GM12865 (cell line): ENCODE data around the gene ISG20.
A peak's percentile ranks its signal among the peaks of the same experiment; 100 is the strongest.

Source experiments
- DNase-seq: peaks from one replicate; pipeline ENCODE4 v3.0.0; 2010; ENCODE audit warnings: low read depth
- H3K4me3 ChIP-seq: 2 replicates; pipeline ENCODE4 v1.5.1; 2011; ENCODE audit warnings: mild to moderate bottlenecking, low read depth, low read length, control low read depth
- TF ChIP-seq, protein P1 (sequence below): IDR thresholded peaks from 2 replicates; pipeline ENCODE4 v1.5.1; 2011; ENCODE audit warnings: low read length, control low read depth, low read depth, inconsistent platforms; ENCODE audit not compliant: insufficient read depth; ENCODE audit errors: missing control alignments

ISG20 gene

DNA sequence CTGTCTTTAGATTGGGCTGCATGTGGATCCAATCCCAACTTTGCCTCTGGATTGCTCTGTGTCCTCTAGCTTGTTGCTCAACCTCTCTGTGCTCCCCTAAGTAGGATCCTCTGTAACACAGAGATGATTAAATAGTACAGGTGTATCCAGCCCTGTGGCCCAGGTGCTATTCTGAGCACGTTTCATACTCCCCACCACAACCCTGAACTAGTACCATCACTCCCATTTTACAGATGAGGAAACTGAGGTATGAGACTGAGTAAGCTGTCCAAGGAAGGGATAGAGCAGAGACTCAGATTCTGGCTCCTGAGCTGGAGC lies 7.2 kb downstream of the ISG20 start:
- TF ChIP-seq, protein P1, sequence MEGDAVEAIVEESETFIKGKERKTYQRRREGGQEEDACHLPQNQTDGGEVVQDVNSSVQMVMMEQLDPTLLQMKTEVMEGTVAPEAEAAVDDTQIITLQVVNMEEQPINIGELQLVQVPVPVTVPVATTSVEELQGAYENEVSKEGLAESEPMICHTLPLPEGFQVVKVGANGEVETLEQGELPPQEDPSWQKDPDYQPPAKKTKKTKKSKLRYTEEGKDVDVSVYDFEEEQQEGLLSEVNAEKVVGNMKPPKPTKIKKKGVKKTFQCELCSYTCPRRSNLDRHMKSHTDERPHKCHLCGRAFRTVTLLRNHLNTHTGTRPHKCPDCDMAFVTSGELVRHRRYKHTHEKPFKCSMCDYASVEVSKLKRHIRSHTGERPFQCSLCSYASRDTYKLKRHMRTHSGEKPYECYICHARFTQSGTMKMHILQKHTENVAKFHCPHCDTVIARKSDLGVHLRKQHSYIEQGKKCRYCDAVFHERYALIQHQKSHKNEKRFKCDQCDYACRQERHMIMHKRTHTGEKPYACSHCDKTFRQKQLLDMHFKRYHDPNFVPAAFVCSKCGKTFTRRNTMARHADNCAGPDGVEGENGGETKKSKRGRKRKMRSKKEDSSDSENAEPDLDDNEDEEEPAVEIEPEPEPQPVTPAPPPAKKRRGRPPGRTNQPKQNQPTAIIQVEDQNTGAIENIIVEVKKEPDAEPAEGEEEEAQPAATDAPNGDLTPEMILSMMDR = no peak
- no peak for DNase-seq
- H3K4me3 ChIP-seq = no peak overlapping the region

DNA sequence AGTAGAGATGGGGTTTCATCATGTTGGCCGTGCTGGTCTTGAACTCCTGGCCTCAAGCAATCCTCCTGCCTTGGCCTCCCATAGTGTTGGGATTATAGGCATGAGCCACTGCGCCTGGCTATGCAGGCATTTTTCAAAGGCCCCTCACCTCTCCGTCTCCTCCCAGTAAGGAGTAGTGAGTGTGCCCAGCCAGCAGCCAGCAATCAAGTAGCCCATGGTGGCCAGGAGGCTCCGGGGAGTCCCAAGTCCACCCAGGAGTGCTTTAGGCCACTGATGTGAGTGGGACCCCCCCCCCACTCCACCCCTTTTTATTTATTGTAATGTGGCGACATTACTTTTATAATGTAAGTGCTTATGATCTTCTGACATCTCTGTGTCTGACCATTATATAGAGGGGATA lies 8.1 kb downstream of the ISG20 start:
- peak; percentile 0 for DNase-seq
- TF ChIP-seq, protein P1 = no peak
- no peak overlapping the region for H3K4me3 ChIP-seq

DNA sequence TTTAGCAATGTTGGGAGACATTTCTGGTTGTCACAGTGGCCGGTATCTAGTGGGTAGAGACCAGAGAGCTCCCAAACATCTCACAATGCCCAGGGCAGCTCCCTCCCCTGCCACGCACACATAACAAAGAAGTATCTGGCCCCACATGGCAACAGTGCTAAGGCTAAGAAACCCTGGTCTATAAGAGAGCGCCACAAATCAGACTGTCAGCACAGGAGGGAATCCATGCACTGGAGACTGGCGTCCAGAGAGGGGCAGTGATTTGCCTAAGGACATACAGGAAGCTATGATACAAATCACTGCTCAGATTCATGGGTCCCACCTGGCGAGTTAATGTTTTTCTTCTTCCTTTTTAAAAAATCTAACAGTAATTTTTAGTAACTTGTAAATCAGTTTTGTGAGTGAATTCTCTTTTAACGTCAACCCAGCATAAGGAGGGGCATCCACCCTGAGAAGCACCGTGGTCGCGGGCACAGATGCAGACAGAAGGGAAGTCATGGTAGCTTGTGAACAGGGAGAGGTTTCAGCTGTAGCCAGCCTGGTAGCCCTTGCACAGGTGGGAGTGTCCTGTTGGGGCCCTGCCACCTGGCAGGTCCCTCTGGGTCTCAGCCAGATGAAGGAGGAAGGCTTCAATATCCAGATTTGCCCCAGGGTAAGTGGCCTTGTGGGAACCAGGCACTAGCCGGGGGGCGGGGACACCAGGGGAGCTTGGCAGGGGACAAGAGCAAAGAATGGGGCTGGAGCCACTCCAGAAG lies 8.7 kb downstream of the ISG20 start:
- peak; percentile 9 for DNase-seq
- no peak overlapping the region for H3K4me3 ChIP-seq
- TF ChIP-seq, protein P1 = no peak

DNA sequence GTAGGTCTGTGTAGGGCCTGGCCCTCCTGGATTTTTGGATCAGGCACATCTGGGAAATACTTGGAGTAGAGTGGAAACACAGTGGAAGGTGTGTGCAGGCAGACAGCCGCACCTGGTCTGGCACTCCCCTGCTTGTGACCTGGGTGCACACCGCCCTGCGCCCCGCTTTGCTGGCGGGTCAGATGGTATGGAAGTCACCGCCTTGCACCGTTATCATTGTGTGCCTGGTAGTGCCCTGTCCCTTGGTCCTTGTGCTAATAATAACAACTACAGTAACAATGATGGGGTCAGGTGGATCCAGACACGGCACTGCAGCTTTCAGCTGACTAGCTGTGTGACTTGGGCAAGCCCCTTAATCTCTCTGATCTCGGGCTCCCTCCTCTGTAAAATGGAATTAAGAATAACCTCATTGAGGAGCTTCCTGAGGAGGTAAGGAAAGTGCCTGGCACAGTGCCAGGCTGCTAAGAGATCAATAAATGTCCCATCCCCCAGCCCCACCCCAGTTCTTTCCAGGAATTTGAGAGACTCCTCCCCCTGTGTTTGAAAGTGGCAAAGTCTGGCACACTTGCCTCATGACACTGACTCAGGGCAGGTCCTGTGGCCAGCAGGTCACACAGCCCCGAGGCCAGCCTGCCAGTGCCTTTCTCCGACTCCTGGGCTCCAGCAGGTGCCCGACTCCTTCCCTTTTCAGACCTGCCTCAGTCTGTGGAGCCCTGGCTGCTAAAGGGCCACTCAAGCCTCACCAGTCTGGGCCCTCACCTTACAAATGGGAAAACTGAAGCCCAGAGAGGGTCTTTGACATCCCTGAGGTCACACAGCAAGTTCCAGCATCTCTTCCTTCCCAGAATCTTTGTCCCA lies 9.8 kb downstream of the ISG20 start:
- peak; percentile 6 for DNase-seq
- H3K4me3 ChIP-seq = no peak overlapping the region
- TF ChIP-seq, protein P1 = no peak

DNA sequence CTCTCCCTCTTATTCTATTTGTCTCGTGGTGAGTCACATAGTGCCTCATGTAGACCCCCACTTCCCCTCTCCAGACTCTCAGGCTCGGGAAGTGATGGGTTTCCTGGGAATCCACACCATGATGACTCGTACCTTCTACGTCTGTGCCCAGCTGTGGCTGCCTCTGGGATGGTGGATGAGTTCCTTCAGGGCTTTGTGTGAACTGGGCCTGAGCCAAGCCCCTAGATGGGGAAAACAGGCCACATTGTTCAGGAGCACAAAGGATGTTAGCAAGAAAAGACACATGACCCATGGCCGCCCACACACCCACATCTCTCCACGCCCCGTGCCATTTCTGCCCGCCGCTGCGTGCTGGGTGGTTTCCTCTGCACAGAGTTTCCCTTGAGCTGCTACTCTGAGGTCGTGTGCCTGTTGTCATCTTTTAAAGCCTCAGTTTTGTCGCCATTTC lies 10.5 kb downstream of the ISG20 start:
- peak; percentile 32 for DNase-seq
- TF ChIP-seq, protein P1 = no peak

DNA sequence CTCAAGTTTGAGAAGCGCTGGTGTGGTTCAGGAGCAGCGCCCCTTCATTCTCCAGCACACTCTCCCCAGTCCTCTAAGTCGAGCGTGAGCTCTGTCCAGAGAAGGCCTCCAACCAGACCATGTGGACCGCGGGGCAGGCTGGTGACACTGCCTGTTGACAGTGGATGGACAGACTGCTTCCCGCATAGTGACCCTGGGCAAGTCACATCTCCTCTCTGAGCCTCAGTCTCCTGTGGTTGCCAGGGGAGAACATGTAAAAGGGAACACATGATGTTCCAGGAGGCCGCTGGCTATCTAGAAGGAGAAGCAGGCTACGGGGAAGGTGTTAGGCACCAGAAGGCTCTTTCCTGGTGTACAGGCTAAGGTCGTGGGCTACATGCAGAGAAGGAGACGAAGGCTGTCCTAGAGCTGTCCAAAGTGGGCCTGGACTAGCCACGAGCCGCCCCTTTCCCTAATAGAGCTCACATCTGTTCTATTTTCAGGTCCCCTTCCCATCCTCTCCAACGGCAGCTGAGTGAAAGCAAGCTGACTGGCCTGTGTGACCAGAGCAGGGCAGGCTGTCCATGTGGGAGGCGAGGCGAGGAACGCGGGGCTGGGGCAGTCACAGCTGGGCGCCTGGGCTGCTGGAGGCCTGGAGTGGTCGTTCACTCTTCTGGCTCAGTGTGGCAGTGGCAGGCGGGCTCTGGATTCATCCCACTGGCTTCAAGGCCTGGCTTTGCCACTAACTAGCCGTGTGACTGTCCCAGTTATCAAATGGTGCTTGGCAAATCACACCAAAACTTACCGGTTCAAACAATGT lies 11.1 kb downstream of the ISG20 start:
- TF ChIP-seq, protein P1 = no peak
- no peak for DNase-seq
- H3K4me3 ChIP-seq = no peak overlapping the region

More for the DNA sequence above, 10.5 kb downstream of the ISG20 start:
- H3K4me3 ChIP-seq = no peak overlapping the region
